ENCODE measurements around the gene GHR. TPM values are rescaled to one million over a fixed set of nuclear protein-coding genes. Genes with fewer than 3 reads are reported as not detected.

Gene GHR
- total and polyA plus RNA-seq, 2 of the 8 experiments (the other 6 are each of a cell fraction or from before 2014, with no cell fraction given): 0.15 to 0.19 TPM

- no peak for TF ChIP-seq HDAC2 (IDR thresholded peaks at IDR 0.05; ENCODE audit: borderline replicate concordance in 1 of 2, low read depth in 2 of 2, low read length in 2 of 2)
Measured at GRCh38 chr5:42467572-42467971, 44.3 kb downstream of the GHR start (continued).

Data from H1 (cell line).